ENCODE measurements around the gene RHOT2.

DNA sequence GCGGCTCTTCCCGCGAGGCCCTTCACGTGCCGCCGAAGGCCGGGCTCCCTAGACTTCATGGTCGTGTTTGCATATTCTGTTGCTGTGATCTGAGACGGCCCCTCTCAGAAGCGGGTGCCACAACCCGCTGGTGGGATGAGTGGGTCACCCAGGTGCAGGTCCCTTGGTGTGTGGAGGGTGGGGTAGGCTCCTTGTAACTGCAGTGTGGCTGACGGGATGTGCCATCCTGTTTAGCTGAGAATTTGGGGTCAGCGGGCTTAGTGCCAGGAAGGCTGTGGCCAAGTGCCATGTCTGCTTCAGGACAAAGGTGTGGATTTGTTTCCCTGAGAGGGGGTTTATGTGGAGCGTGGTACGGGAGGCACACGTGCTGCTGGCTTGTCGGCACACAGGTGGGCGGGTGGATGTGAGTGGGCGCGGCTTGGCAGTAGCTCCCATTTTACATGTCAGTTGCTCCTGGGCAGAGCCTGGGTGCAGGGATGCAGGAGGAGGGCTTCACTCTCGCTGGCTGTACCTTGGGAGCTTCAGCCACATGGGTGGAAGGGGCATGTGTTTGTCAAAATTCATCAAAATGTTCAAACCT lies 46.3 kb upstream of the RHOT2 start:
- TF ChIP-seq POLR2A (IDR thresholded peaks at IDR 0.05; ENCODE audit: control extremely low read depth in 1 of 2, low read depth in 2 of 2, low read length in 2 of 2) = no peak
- no peak for TF ChIP-seq EP300 (IDR thresholded peaks at IDR 0.05; ENCODE audit: borderline replicate concordance in 1 of 2, low read depth in 2 of 2, low read length in 2 of 2)
- TF ChIP-seq, protein P1, sequence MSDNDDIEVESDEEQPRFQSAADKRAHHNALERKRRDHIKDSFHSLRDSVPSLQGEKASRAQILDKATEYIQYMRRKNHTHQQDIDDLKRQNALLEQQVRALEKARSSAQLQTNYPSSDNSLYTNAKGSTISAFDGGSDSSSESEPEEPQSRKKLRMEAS (IDR thresholded peaks at IDR 0.05) = no peak
- no peak for TF ChIP-seq CBX5 (IDR thresholded peaks at IDR 0.05; ENCODE audit: low read depth, low read length)
- TF ChIP-seq, protein P2, sequence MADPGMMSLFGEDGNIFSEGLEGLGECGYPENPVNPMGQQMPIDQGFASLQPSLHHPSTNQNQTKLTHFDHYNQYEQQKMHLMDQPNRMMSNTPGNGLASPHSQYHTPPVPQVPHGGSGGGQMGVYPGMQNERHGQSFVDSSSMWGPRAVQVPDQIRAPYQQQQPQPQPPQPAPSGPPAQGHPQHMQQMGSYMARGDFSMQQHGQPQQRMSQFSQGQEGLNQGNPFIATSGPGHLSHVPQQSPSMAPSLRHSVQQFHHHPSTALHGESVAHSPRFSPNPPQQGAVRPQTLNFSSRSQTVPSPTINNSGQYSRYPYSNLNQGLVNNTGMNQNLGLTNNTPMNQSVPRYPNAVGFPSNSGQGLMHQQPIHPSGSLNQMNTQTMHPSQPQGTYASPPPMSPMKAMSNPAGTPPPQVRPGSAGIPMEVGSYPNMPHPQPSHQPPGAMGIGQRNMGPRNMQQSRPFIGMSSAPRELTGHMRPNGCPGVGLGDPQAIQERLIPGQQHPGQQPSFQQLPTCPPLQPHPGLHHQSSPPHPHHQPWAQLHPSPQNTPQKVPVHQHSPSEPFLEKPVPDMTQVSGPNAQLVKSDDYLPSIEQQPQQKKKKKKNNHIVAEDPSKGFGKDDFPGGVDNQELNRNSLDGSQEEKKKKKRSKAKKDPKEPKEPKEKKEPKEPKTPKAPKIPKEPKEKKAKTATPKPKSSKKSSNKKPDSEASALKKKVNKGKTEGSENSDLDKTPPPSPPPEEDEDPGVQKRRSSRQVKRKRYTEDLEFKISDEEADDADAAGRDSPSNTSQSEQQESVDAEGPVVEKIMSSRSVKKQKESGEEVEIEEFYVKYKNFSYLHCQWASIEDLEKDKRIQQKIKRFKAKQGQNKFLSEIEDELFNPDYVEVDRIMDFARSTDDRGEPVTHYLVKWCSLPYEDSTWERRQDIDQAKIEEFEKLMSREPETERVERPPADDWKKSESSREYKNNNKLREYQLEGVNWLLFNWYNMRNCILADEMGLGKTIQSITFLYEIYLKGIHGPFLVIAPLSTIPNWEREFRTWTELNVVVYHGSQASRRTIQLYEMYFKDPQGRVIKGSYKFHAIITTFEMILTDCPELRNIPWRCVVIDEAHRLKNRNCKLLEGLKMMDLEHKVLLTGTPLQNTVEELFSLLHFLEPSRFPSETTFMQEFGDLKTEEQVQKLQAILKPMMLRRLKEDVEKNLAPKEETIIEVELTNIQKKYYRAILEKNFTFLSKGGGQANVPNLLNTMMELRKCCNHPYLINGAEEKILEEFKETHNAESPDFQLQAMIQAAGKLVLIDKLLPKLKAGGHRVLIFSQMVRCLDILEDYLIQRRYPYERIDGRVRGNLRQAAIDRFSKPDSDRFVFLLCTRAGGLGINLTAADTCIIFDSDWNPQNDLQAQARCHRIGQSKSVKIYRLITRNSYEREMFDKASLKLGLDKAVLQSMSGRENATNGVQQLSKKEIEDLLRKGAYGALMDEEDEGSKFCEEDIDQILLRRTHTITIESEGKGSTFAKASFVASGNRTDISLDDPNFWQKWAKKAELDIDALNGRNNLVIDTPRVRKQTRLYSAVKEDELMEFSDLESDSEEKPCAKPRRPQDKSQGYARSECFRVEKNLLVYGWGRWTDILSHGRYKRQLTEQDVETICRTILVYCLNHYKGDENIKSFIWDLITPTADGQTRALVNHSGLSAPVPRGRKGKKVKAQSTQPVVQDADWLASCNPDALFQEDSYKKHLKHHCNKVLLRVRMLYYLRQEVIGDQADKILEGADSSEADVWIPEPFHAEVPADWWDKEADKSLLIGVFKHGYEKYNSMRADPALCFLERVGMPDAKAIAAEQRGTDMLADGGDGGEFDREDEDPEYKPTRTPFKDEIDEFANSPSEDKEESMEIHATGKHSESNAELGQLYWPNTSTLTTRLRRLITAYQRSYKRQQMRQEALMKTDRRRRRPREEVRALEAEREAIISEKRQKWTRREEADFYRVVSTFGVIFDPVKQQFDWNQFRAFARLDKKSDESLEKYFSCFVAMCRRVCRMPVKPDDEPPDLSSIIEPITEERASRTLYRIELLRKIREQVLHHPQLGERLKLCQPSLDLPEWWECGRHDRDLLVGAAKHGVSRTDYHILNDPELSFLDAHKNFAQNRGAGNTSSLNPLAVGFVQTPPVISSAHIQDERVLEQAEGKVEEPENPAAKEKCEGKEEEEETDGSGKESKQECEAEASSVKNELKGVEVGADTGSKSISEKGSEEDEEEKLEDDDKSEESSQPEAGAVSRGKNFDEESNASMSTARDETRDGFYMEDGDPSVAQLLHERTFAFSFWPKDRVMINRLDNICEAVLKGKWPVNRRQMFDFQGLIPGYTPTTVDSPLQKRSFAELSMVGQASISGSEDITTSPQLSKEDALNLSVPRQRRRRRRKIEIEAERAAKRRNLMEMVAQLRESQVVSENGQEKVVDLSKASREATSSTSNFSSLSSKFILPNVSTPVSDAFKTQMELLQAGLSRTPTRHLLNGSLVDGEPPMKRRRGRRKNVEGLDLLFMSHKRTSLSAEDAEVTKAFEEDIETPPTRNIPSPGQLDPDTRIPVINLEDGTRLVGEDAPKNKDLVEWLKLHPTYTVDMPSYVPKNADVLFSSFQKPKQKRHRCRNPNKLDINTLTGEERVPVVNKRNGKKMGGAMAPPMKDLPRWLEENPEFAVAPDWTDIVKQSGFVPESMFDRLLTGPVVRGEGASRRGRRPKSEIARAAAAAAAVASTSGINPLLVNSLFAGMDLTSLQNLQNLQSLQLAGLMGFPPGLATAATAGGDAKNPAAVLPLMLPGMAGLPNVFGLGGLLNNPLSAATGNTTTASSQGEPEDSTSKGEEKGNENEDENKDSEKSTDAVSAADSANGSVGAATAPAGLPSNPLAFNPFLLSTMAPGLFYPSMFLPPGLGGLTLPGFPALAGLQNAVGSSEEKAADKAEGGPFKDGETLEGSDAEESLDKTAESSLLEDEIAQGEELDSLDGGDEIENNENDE (IDR thresholded peaks at IDR 0.05; ENCODE audit: insufficient replicate concordance, low read length) = no peak
- TF ChIP-seq, protein P3, sequence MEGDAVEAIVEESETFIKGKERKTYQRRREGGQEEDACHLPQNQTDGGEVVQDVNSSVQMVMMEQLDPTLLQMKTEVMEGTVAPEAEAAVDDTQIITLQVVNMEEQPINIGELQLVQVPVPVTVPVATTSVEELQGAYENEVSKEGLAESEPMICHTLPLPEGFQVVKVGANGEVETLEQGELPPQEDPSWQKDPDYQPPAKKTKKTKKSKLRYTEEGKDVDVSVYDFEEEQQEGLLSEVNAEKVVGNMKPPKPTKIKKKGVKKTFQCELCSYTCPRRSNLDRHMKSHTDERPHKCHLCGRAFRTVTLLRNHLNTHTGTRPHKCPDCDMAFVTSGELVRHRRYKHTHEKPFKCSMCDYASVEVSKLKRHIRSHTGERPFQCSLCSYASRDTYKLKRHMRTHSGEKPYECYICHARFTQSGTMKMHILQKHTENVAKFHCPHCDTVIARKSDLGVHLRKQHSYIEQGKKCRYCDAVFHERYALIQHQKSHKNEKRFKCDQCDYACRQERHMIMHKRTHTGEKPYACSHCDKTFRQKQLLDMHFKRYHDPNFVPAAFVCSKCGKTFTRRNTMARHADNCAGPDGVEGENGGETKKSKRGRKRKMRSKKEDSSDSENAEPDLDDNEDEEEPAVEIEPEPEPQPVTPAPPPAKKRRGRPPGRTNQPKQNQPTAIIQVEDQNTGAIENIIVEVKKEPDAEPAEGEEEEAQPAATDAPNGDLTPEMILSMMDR (IDR thresholded peaks at IDR 0.05; ENCODE audit: control extremely low read depth in 1 of 3, insufficient read depth in 1 of 3, low read depth in 1 of 3, low read length in 3 of 3) = no peak
- TF ChIP-seq TAF1 (IDR thresholded peaks at IDR 0.05; ENCODE audit: low read depth, low read length) = no peak
- TF ChIP-seq HDAC2 (IDR thresholded peaks at IDR 0.05; ENCODE audit: borderline replicate concordance in 1 of 2, low read depth in 2 of 2, low read length in 2 of 2) = no peak
- TF ChIP-seq ZNF274 (IDR thresholded peaks at IDR 0.05; ENCODE audit: borderline replicate concordance, extremely low read depth, low read length) = no peak
- TF ChIP-seq POLR2AphosphoS5 (IDR thresholded peaks at IDR 0.05; ENCODE audit: low read depth, low read length) = no peak
- TF ChIP-seq HDAC6 (IDR thresholded peaks at IDR 0.05; ENCODE audit: low read depth, low read length) = no peak
- no peak for TF ChIP-seq SIRT6 (IDR thresholded peaks at IDR 0.05; ENCODE audit: low read length)

All from H1 (cell line).